OCI-LY3 (cell line): Measurements from ENCODE around the gene PPARGC1A.

Experiments
- EZH2phosphoT487 ChIP-seq: fragments of 200-600 bp; shearing (Covaris generic); IDR thresholded peaks from 2 replicates; pipeline ENCODE4 v1.6.1; 2018; ENCODE audit warnings: antibody characterized with exemption, mixed run types, low read depth
- TF ChIP-seq, protein P1 (sequence below): fragments of 200-600, 300-600 bp; sonication (generic); IDR thresholded peaks from 2 replicates; pipeline ENCODE4 v1.5.1; 2014; ENCODE audit warnings: antibody characterized with exemption, low read length, low read depth

DNA sequence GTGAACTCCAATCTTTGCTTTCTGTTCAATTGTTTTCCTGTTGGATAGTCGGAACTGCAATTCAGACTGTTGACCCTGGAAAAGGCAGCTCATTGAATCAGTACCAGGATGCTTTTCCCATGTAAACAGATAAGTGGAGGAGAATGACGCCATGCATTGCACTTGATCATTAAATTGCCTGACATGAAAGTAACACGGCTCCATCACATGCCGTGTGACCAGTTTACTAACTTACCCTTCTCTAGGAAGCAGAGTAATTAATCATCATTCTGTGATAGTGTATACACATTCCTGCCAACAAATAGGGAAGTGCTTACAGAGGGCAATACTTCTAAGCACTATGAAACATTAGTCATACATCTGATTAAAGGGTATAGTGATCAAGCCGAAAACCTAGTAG lies 101.4 kb downstream of the PPARGC1A start:
- TF ChIP-seq, protein P1, sequence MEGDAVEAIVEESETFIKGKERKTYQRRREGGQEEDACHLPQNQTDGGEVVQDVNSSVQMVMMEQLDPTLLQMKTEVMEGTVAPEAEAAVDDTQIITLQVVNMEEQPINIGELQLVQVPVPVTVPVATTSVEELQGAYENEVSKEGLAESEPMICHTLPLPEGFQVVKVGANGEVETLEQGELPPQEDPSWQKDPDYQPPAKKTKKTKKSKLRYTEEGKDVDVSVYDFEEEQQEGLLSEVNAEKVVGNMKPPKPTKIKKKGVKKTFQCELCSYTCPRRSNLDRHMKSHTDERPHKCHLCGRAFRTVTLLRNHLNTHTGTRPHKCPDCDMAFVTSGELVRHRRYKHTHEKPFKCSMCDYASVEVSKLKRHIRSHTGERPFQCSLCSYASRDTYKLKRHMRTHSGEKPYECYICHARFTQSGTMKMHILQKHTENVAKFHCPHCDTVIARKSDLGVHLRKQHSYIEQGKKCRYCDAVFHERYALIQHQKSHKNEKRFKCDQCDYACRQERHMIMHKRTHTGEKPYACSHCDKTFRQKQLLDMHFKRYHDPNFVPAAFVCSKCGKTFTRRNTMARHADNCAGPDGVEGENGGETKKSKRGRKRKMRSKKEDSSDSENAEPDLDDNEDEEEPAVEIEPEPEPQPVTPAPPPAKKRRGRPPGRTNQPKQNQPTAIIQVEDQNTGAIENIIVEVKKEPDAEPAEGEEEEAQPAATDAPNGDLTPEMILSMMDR = no peak
- TF ChIP-seq EZH2phosphoT487 = no peak
